PC-3 (cell line): Measurements from ENCODE around the gene COLEC11.

Experiments
- EZH2 ChIP-seq: fragments of 300-600 bp; sonication (generic); IDR thresholded peaks from one replicate; pipeline ENCODE4 v1.6.1; 2017; ENCODE audit warnings: antibody characterized with exemption, mild to moderate bottlenecking, low read length; ENCODE audit not compliant: unreplicated experiment
- TF ChIP-seq, protein P1 (sequence below): fragments of 300-600 bp; sonication (generic); conservative IDR thresholded peaks from 2 replicates; pipeline ENCODE4 v1.5.1; 2017; ENCODE audit warnings: antibody characterized with exemption, low read depth, mild to moderate bottlenecking, low read length

DNA sequence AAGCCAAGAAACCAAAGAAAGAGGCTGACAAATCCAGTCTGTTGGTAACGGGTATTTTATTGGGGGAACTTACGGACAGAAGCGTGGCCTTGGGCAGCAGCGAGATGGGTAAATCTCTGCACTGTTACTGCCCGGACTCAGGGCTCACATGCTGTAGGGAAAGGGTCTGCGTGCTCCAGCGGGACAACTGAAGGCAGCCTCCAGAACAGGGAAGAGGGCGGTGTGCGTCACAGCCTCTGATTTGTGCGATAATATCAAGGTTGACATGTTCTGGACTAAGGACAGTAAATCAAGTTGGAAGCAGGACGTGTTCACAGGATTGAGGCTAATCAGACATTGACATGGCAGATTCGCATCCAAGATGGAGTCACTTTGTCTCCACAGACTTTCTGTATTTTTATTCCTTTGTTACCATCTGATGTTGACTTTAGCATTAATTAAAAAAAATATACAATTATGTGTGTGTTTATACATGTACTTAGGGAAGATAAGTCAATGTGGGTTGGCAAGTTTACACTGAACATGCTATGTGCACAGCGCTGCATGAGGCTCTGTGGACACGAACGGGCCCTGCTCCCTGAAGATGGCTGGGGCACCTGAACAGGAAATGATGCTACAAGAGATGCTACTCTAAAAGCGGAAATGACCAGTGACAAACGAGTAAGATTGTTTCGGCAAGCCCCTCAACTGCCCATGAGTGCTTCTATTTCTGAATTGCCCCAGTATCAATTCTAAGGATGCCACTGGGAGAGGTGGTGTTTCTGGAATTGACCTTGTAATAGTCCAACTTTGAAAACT lies 85.8 kb downstream of the COLEC11 start:
- TF ChIP-seq, protein P1, sequence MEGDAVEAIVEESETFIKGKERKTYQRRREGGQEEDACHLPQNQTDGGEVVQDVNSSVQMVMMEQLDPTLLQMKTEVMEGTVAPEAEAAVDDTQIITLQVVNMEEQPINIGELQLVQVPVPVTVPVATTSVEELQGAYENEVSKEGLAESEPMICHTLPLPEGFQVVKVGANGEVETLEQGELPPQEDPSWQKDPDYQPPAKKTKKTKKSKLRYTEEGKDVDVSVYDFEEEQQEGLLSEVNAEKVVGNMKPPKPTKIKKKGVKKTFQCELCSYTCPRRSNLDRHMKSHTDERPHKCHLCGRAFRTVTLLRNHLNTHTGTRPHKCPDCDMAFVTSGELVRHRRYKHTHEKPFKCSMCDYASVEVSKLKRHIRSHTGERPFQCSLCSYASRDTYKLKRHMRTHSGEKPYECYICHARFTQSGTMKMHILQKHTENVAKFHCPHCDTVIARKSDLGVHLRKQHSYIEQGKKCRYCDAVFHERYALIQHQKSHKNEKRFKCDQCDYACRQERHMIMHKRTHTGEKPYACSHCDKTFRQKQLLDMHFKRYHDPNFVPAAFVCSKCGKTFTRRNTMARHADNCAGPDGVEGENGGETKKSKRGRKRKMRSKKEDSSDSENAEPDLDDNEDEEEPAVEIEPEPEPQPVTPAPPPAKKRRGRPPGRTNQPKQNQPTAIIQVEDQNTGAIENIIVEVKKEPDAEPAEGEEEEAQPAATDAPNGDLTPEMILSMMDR, result no peak
- TF ChIP-seq EZH2, result no peak
